ENCODE data around the gene HCRTR1.
A peak's percentile ranks its signal among the peaks of the same experiment; 100 is the strongest.

The HCRTR1 gene

GRCh38 chr1:31617218-31617915 lies at the start of gene HCRTR1:
TSS of gene HCRTR1 (plus strand) at chr1:31617689. CDS start at chr1:31619193, 1,504 bp downstream.
- H3K9ac ChIP-seq (ENCODE audit: low read length in 2 of 2) = no peak within 1 kb of the TSS
- H3K4me3 ChIP-seq (ENCODE audit: low read length in 2 of 2) = peak within 1 kb of the TSS; percentile 31 to 67
- H3K9me3 ChIP-seq (ENCODE audit: control insufficient read depth in 2 of 2, low read length in 2 of 2) = no peaks in the 10 kb centered on the region
- peaks cover 13% of the 10 kb centered on the region for H3K4me1 ChIP-seq (ENCODE audit: control insufficient read depth, insufficient read depth, low read length)
- H3K27ac ChIP-seq (ENCODE audit: low read length) = no peak within 1 kb of the TSS
- peaks cover 22 to 24% of the 10 kb centered on the region in 2 donors for H3K27me3 ChIP-seq (ENCODE audit: control insufficient read depth in 1 of 2, insufficient read depth in 2 of 2, low read length in 2 of 2)
- no peaks in the 10 kb centered on the region for H3K36me3 ChIP-seq (ENCODE audit: control insufficient read depth in 2 of 2, insufficient read depth in 2 of 2, low read length in 2 of 2)

DNA sequence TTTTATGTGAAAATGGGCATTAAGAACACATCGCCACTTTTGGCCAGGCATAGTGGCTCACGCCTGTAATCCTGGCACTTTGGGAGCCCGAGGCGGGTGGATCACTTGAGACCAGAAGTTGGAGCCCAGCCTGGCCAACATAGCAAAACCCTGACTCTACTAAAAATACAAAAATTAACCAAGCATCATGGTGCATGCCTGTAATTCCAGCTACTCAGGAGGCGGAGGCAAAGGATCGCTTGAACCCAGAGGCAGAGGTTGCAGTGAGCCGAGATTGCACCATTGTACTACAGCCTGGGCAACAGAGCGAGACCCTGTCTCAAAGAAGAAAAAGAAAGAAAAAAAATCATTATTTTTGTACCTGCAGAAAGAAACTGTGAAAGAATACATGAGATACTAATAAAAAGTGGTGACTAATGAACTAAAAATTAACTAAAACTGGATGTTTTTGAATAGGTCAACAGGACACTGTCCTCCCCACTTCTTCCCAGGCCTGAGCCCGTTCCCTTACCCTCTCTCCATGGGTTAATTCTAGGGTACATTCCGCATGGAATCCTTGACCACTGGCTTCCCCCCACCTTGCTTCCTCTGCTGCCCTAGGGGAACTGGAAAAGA lies 49.4 kb upstream of the HCRTR1 start:
- H3K9ac ChIP-seq (ENCODE audit: low read length in 2 of 2) = no peak overlapping the region
- H3K4me3 ChIP-seq (ENCODE audit: low read length in 2 of 2) = no peak overlapping the region
- H3K4me1 ChIP-seq (ENCODE audit: control insufficient read depth, insufficient read depth, low read length) = peaks cover 10% of the 10 kb centered on the region
- H3K36me3 ChIP-seq (ENCODE audit: control insufficient read depth in 2 of 2, insufficient read depth in 2 of 2, low read length in 2 of 2) = no peaks in the 10 kb centered on the region
- no peak overlapping the region for H3K27ac ChIP-seq (ENCODE audit: low read length)
- H3K9me3 ChIP-seq (ENCODE audit: control insufficient read depth in 2 of 2, low read length in 2 of 2) = no peaks in the 10 kb centered on the region
- peaks cover 0 to 2% of the 10 kb centered on the region in 2 donors for H3K27me3 ChIP-seq (ENCODE audit: control insufficient read depth in 1 of 2, insufficient read depth in 2 of 2, low read length in 2 of 2)

GRCh38 chr1:31568895-31569595 lies 48.4 kb upstream of the HCRTR1 start:
- Histone ChIP-seq H3K9me3 (ENCODE audit: control insufficient read depth in 2 of 2, low read length in 2 of 2) (no peaks in the 10 kb centered on the region), H3K36me3 (ENCODE audit: control insufficient read depth in 2 of 2, insufficient read depth in 2 of 2, low read length in 2 of 2) (no peaks in the 10 kb centered on the region), H3K4me3 (ENCODE audit: low read length in 2 of 2) (no peak overlapping the region), H3K4me1 (ENCODE audit: control insufficient read depth, insufficient read depth, low read length) (peaks cover 18% of the 10 kb centered on the region), H3K27ac (ENCODE audit: low read length) (no peak overlapping the region), H3K9ac (ENCODE audit: low read length in 2 of 2) (no peak overlapping the region), H3K27me3 (ENCODE audit: control insufficient read depth in 1 of 2, insufficient read depth in 2 of 2, low read length in 2 of 2) (peaks cover 0 to 2% of the 10 kb centered on the region in 2 donors)

GRCh38 chr1:31569596-31570173 lies 47.8 kb upstream of the HCRTR1 start:
- Histone ChIP-seq H3K27me3 (ENCODE audit: control insufficient read depth in 1 of 2, insufficient read depth in 2 of 2, low read length in 2 of 2) (peaks cover 0 to 2% of the 10 kb centered on the region in 2 donors), H3K36me3 (ENCODE audit: control insufficient read depth in 2 of 2, insufficient read depth in 2 of 2, low read length in 2 of 2) (no peaks in the 10 kb centered on the region), H3K9ac (ENCODE audit: low read length in 2 of 2) (no peak overlapping the region), H3K27ac (ENCODE audit: low read length) (no peak overlapping the region), H3K4me3 (ENCODE audit: low read length in 2 of 2) (no peak overlapping the region), H3K9me3 (ENCODE audit: control insufficient read depth in 2 of 2, low read length in 2 of 2) (no peaks in the 10 kb centered on the region), H3K4me1 (ENCODE audit: control insufficient read depth, insufficient read depth, low read length) (peaks cover 17% of the 10 kb centered on the region)

DNA sequence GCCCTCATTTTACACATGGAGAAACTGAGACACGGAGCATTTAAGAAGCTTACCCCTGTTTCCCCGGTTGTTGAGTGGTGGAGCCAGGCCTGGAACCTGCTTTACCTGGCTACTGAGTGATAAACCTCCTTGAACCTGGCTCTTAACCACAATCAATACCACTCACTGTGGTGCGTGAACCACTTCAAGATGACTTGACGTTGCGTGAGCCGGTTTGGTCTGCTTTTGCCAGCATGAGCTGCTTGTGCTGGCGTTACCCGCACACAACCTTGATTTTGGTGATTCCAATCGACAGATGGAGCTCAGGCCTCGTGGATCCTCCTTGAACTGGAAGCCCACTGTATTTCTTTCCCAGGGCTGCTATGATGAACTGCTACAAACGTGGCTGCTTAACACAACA lies 47.3 kb upstream of the HCRTR1 start:
- Histone ChIP-seq H3K27me3 (ENCODE audit: control insufficient read depth in 1 of 2, insufficient read depth in 2 of 2, low read length in 2 of 2) (peaks cover 0 to 2% of the 10 kb centered on the region in 2 donors), H3K4me3 (ENCODE audit: low read length in 2 of 2) (no peak overlapping the region), H3K27ac (ENCODE audit: low read length) (no peak overlapping the region), H3K9me3 (ENCODE audit: control insufficient read depth in 2 of 2, low read length in 2 of 2) (no peaks in the 10 kb centered on the region), H3K4me1 (ENCODE audit: control insufficient read depth, insufficient read depth, low read length) (peaks cover 20% of the 10 kb centered on the region), H3K36me3 (ENCODE audit: control insufficient read depth in 2 of 2, insufficient read depth in 2 of 2, low read length in 2 of 2) (no peaks in the 10 kb centered on the region), H3K9ac (ENCODE audit: low read length in 2 of 2) (no peak overlapping the region)

DNA sequence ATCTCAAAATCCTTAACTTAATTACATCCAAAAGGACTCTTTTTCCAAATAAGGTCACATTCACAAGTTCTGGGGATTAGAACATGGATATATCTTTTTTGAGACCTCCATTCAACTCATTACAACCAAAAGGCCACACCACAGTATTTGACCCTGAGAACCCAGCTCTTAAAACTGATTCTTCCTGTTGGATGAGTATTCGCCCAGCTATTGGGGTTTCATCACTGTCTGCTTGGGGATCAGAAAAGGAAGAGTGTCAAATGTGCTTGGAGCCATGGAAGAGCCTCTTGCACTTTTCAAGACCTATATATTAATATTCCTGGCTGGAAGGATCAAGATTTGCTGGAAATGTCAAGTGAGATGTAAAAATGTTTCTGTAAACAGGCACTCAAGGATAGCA lies 46.6 kb upstream of the HCRTR1 start:
- H3K9ac ChIP-seq (ENCODE audit: low read length in 2 of 2) = no peak overlapping the region
- H3K9me3 ChIP-seq (ENCODE audit: control insufficient read depth in 2 of 2, low read length in 2 of 2) = no peaks in the 10 kb centered on the region
- H3K27me3 ChIP-seq (ENCODE audit: control insufficient read depth in 1 of 2, insufficient read depth in 2 of 2, low read length in 2 of 2) = peaks cover 0 to 2% of the 10 kb centered on the region in 2 donors
- no peak overlapping the region for H3K27ac ChIP-seq (ENCODE audit: low read length)
- H3K36me3 ChIP-seq (ENCODE audit: control insufficient read depth in 2 of 2, insufficient read depth in 2 of 2, low read length in 2 of 2) = no peaks in the 10 kb centered on the region
- H3K4me1 ChIP-seq (ENCODE audit: control insufficient read depth, insufficient read depth, low read length) = peaks cover 26% of the 10 kb centered on the region
- no peak overlapping the region for H3K4me3 ChIP-seq (ENCODE audit: low read length in 2 of 2)

DNA sequence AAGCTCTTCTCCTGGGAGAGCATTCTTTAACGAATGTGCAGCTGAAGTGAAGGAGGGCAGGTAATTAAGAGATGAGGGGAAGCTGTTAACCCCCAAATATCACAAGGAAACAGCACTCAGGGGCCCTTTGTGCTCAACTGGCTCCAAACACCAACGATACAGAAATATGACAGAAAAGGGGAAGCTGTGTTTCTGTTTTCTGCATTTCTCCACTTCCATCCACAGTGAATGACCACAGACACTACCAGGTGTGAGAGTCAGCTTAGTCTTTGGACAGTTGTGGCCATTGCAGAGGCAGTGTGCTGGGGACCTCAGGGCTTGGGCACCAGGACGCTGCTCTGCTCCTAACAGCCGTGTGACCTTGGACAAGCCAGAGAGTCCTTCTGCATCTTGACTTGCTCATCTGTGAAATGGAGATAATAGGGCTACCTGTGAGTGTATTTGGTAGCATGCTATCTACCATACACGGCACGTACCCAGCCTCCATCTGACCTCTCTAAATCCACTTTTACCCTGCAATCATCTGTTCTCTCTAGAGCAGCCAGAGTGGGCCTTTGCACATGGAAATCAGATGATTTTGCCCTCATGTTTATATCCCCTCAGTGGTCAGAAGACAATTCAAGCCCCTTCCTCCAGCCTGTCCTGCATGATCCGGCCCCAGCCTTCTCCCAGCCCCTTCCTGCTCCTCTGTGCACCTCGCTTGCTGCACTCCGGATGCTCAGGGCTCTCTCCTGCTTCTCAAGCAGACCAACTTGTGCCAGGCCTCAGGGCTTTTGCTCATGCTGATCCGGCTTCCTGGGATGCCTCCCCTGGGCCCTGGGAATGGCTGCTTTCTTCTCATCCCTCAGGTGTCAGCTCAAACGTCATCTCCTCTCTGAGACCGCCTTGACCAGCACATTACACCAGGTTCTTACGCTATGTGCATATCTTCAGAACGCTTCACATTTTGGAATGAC lies 45.9 kb upstream of the HCRTR1 start:
- Histone ChIP-seq H3K36me3 (ENCODE audit: control insufficient read depth in 2 of 2, insufficient read depth in 2 of 2, low read length in 2 of 2) (no peaks in the 10 kb centered on the region), H3K9ac (ENCODE audit: low read length in 2 of 2) (no peak overlapping the region), H3K4me3 (ENCODE audit: low read length in 2 of 2) (no peak overlapping the region), H3K27me3 (ENCODE audit: control insufficient read depth in 1 of 2, insufficient read depth in 2 of 2, low read length in 2 of 2) (no peaks in the 10 kb centered on the region), H3K27ac (ENCODE audit: low read length) (no peak overlapping the region), H3K9me3 (ENCODE audit: control insufficient read depth in 2 of 2, low read length in 2 of 2) (no peaks in the 10 kb centered on the region), H3K4me1 (ENCODE audit: control insufficient read depth, insufficient read depth, low read length) (peaks cover 29% of the 10 kb centered on the region)

GRCh38 chr1:31572323-31573104 lies 45.0 kb upstream of the HCRTR1 start:
- Histone ChIP-seq H3K4me1 (ENCODE audit: control insufficient read depth, insufficient read depth, low read length) (peaks cover 34% of the 10 kb centered on the region), H3K4me3 (ENCODE audit: low read length in 2 of 2) (no peak overlapping the region)

DNA sequence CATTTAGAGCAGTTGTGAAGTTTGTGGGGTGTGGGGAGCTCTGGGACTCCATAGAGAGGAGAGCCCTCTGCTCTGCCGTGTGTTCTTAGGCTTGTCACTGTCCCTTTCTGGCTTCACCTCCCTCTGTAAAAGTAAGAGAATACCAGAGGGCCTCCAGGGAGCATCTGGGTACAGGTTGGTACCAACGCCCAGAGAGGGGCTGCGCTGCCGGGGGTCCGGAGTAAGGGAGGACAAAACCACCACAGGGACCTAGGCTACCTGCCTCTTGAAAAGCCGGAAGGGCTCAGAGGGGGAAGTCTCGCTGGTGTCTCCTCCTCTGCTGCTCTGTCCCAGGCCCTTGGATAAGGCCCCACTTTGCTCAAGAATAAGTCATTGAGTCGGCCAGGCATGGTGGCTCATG lies 44.2 kb upstream of the HCRTR1 start:
- peaks cover 39% of the 10 kb centered on the region for H3K4me1 ChIP-seq (ENCODE audit: control insufficient read depth, insufficient read depth, low read length)
- H3K9me3 ChIP-seq (ENCODE audit: control insufficient read depth in 2 of 2, low read length in 2 of 2) = no peaks in the 10 kb centered on the region
- peak overlapping the region; percentile 96 for H3K27ac ChIP-seq (ENCODE audit: low read length)
- no peak overlapping the region for H3K4me3 ChIP-seq (ENCODE audit: low read length in 2 of 2)
- H3K9ac ChIP-seq (ENCODE audit: low read length in 2 of 2) = no peak overlapping the region
- H3K27me3 ChIP-seq (ENCODE audit: control insufficient read depth in 1 of 2, insufficient read depth in 2 of 2, low read length in 2 of 2) = no peaks in the 10 kb centered on the region
- H3K36me3 ChIP-seq (ENCODE audit: control insufficient read depth in 2 of 2, insufficient read depth in 2 of 2, low read length in 2 of 2) = no peaks in the 10 kb centered on the region

More at GRCh38 chr1:31572323-31573104, 45.0 kb upstream of the HCRTR1 start:
- peak overlapping the region; percentile 96 for H3K27ac ChIP-seq (ENCODE audit: low read length)
- no peaks in the 10 kb centered on the region for H3K36me3 ChIP-seq (ENCODE audit: control insufficient read depth in 2 of 2, insufficient read depth in 2 of 2, low read length in 2 of 2)
- H3K27me3 ChIP-seq (ENCODE audit: control insufficient read depth in 1 of 2, insufficient read depth in 2 of 2, low read length in 2 of 2) = no peaks in the 10 kb centered on the region
- H3K9me3 ChIP-seq (ENCODE audit: control insufficient read depth in 2 of 2, low read length in 2 of 2) = no peaks in the 10 kb centered on the region
- no peak overlapping the region for H3K9ac ChIP-seq (ENCODE audit: low read length in 2 of 2)

Data from stomach smooth muscle (tissue), 2 donors.